Peyer's patch (tissue), 4 donors: ENCODE measurements around the gene SIRT1.
"Not testable (repeated sequence)": the region's sequence is repeated elsewhere in the genome, so short reads cannot be mapped to it uniquely, and the experiment has no call there.

Source experiments
- CTCF ChIP-seq, 6 experiments: fragments of 450-650 bp in 4 of 6; fragments of 200-600 bp in 2 of 6; sonication (generic) in 1 of 6; IDR thresholded peaks; one replicate each; pipeline ENCODE4 v1.5.1; 2017 to 2019; ENCODE audit warnings: antibody characterized with exemption in 6 of 6, mild to moderate bottlenecking in 3 of 6, moderate library complexity in 1 of 6
- POLR2A ChIP-seq, 2 donors: fragments of 450-650 bp; IDR thresholded peaks; one replicate each; pipeline ENCODE4 v1.5.1; 2017; ENCODE audit warnings: antibody characterized with exemption in 2 of 2, mild to moderate bottlenecking in 2 of 2, moderate library complexity in 2 of 2

GRCh38 chr10:67966035-67966434 lies 81.6 kb downstream of the SIRT1 start:
- not testable (repeated sequence) for TF ChIP-seq CTCF, POLR2A (IDR thresholded peaks at IDR 0.05)
